ENCODE data around the gene BCL7A.
"Not testable (repeated sequence)": the region's sequence is repeated elsewhere in the genome, so short reads cannot be mapped to it uniquely, and the experiment has no call there.

Gene BCL7A

DNA sequence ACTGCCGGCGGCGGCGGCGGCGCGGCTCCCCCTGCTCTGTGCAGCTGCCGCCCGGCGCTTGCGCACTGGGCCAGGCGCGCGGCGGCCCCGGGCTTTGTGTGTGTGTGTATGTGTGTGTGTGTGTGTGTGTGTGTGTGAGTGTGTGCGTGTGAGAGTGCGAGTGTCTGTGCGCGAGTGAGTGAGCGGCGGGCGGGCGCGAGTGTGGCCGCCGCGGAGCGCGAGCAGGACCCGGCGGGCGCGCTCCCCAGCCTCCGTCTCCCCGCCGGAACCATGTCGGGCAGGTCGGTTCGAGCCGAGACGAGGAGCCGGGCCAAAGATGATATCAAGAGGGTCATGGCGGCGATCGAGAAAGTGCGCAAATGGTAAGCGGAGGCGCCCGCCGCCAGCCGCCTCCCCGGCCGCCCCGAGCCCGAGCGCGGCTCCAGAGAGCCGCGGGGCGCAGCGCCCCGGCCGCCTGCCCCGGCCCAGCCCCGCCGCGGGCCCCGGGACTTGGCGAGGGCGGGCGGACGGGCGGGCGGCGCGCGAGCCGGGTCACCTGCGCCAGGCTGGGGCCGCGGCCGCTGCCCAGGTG lies at the start of gene BCL7A:
TSS of gene BCL7A (plus strand) at position 63 of the 571 bp plus-strand sequence. CDS start at position 271, 208 bp downstream.
- DNase-seq (ENCODE audit: low read depth in 2 of 3, low spot score in 2 of 3) = peak in 2 of 3 experiments; percentile 19 to 33

DNA sequence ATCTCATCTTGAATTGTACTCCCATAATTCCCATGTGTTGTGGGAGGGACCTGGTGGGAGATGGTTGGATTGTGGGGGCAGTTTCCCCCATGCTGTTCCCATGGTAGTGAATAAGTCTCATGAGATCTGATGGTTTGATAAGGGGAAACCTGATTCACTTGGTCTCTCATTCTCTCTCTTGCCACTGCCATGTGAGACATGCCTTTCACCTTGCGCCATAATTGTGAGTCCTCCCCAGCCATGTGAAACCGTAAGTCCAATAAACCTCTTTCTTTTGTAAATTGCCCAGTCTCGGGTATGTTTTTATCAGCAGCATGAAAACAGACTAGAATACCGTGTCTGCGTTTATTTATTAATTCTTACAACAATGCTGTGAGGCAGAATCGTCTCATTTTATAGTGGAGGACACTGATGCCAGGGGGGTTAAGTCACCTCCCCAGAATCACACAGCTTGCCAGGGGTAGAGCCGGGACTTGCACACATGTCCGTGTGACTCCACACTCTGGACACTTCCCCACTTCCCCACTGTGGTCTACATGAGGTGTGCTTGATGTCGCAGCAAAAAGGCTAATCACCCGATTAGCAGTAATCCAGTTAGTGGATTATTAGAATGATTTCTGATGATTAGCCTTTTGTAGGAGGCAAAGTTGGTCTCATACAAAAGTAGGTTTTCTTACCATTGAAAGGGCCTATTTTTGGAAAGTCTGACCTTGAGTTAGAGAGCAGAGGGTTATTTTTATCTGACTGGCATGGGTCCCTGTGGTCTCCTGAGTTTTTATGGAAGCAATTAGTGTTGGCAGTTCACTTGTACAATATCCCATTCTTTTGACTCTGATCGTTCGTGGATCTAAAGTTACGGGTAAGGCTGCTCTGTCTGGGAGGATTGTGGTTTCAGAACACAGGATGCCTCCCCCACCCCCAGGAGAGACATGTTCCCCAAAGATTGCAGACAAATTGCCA lies 47.4 kb upstream of the BCL7A start:
- DNase-seq (ENCODE audit: low read depth in 2 of 3, low spot score in 2 of 3) = no peak

GRCh38 chr12:121975021-121975420 lies 46.7 kb upstream of the BCL7A start:
- no peak for DNase-seq (ENCODE audit: low read depth in 2 of 3, low spot score in 2 of 3)

DNA sequence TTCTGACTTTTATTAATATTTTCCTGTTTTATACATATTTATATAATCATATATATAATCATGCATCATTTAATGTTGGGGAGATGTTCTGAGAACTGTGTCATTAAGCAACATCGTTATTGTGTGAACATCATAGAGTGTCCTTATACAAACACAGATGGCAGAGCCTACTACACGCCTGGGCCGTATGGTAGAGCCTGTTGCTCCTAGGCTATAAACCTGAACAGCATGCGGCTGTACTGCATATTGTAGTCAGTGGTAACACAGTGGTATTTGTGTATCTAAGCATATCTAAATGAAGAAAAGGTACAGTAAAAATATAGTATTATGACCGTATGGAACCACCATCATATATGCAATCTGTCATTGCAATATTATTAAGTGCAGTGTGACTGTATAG lies 44.7 kb upstream of the BCL7A start:
- no peak for DNase-seq (ENCODE audit: low read depth in 2 of 3, low spot score in 2 of 3)

GRCh38 chr12:121980191-121980891 lies 41.3 kb upstream of the BCL7A start:
- no peak for DNase-seq (ENCODE audit: low read depth in 2 of 3, low spot score in 2 of 3)

DNA sequence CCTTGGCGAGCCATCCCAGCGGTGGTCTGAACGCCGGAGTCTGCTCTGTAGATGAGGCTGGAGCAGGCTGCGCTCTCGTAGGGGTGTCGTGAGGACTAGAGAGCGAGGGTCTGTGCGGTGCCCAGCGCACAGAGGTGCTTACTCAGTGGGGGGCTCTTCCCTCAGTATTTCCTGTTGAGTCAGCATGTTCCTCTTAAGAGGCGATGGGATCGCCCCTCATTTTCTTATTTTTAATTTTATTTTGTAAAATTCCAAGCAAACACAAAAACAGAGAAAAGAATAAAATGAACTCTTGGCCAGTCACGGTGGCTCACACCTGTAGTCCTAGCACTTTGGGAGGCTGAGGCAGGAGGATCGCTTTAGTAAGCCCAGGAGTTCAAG lies 40.8 kb upstream of the BCL7A start:
- DNase-seq (ENCODE audit: low read depth in 2 of 3, low spot score in 2 of 3) = no peak

- DNase-seq (ENCODE audit: low read depth in 2 of 3, low spot score in 2 of 3) = no peak
Observed at GRCh38 chr12:121981456-121981855, 40.2 kb upstream of the BCL7A start.

- DNase-seq (ENCODE audit: low read depth in 2 of 3, low spot score in 2 of 3) = no peak
Observed at GRCh38 chr12:121982950-121983349, 38.7 kb upstream of the BCL7A start.

GRCh38 chr12:121983536-121984210 lies 38.0 kb upstream of the BCL7A start:
- no peak for DNase-seq (ENCODE audit: low read depth in 2 of 3, low spot score in 2 of 3)

- no peak for DNase-seq (ENCODE audit: low read depth in 2 of 3, low spot score in 2 of 3)
Observed at GRCh38 chr12:121986489-121987245, 35.0 kb upstream of the BCL7A start.

DNA sequence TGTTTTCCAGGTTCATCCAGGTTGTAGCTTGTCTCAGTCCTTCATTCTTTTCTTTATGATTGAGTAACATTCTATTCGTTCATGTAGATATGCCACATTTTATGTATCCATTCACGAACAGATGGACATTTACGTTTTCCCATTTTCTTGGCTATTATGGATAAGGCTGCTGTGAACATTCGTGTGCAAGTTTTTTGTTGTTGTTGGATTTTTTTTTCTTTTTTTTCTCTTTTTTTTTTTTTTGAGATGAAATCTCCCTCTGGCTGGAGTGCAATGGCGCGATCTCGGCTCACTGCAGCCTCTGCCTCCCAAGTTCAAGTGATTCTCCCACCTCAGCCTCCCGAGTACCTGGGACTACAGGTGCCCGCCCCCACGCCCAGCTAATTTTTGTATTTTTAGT lies 33.2 kb upstream of the BCL7A start:
- DNase-seq (ENCODE audit: low read depth in 2 of 3, low spot score in 2 of 3) = not testable (repeated sequence)

- no peak for DNase-seq (ENCODE audit: low read depth in 2 of 3, low spot score in 2 of 3)
Observed at GRCh38 chr12:121989276-121990113, 32.2 kb upstream of the BCL7A start.

GRCh38 chr12:121990114-121990647 lies 31.5 kb upstream of the BCL7A start:
- no peak for DNase-seq (ENCODE audit: low read depth in 2 of 3, low spot score in 2 of 3)

- no peak for DNase-seq (ENCODE audit: low read depth in 2 of 3, low spot score in 2 of 3)
Observed at GRCh38 chr12:121990692-121991603, 30.7 kb upstream of the BCL7A start.

DNA sequence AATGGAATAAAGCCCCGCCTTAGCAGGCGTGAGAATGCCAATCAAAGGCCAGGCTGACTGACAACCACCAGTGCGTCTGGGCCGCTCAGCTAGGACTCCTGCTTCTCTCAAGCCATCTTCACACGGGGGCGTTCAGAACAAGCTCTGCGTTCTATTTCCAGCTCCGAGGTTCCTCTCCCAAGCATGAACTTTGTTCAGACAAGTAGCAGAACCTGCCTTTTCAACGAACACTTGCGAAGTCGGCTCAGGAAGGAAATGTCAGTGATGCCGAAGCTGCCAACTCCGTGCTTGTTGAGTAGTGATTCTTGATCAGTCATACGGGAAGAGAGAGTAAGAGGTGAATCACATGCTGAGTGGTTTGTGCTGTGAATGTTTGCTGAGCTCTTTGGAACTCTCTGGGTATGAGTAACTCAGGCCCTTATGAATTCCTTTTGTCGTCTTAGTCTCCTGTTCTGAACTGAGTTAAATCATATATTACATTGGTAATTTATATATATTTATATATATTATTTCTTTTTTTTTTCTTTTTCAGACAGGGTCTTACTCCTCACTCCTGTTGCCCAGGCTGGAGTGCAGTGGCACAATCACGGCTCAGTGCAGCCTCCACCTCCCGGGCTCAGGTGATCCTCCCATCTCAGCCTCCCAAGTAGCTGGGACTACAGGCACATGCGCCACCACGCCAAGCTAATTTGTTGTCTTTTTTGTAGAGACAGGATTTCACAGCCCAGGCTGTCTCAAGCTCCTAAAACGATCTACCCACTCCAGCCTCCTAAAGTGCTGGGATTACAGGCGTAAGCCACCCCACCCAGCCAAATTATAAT lies 29.4 kb upstream of the BCL7A start:
- DNase-seq (ENCODE audit: low read depth in 2 of 3, low spot score in 2 of 3) = peak in 2 of 3 experiments; percentile 22 to 24

GRCh38 chr12:121996050-121996944 lies 25.4 kb upstream of the BCL7A start:
- no peak for DNase-seq (ENCODE audit: low read depth in 2 of 3, low spot score in 2 of 3)

Data from activated CD8-positive, alpha-beta memory T cell treated with anti-CD3 and anti-CD28 coated beads for 48 hours (primary cell).